Stimulated activated CD8-positive, alpha-beta memory T cell treated with anti-CD3 and anti-CD28 coated beads, Interleukin-4, amount 100 ng/mL, for 48 hours (primary cell): Measurements from ENCODE around the gene ORC3.
"Not testable (repeated sequence)": the region's sequence is repeated elsewhere in the genome, so short reads cannot be mapped to it uniquely, and the experiment has no call there.

Experiments used
- DNase-seq: peaks from one replicate; pipeline ENCODE4 v3.0.0-alpha.2; 2020

Gene ORC3

GRCh38 chr6:87661503-87661902 lies 71.6 kb downstream of the ORC3 start:
- no peak for DNase-seq

GRCh38 chr6:87663434-87663833 lies 73.5 kb downstream of the ORC3 start:
- no peak for DNase-seq

GRCh38 chr6:87664921-87665485 lies 75.1 kb downstream of the ORC3 start:
- DNase-seq = no peak

GRCh38 chr6:87667032-87667431 lies 77.1 kb downstream of the ORC3 start:
- no peak for DNase-seq

GRCh38 chr6:87668013-87668412 lies 78.1 kb downstream of the ORC3 start:
- DNase-seq = no peak

GRCh38 chr6:87669051-87669450 lies 79.1 kb downstream of the ORC3 start:
- DNase-seq = no peak

GRCh38 chr6:87670707-87671106 lies 80.8 kb downstream of the ORC3 start:
- no peak for DNase-seq

GRCh38 chr6:87671555-87672029 lies 81.7 kb downstream of the ORC3 start:
- no peak for DNase-seq

GRCh38 chr6:87672641-87673040 lies 82.7 kb downstream of the ORC3 start:
- DNase-seq = no peak

GRCh38 chr6:87673237-87673636 lies 83.3 kb downstream of the ORC3 start:
- DNase-seq = no peak

- no peak for DNase-seq
Observed at GRCh38 chr6:87674290-87674689, 84.4 kb downstream of the ORC3 start.

- DNase-seq = no peak
Observed at GRCh38 chr6:87675004-87675681, 85.2 kb downstream of the ORC3 start.

- DNase-seq = no peak
Observed at GRCh38 chr6:87682310-87682709, 92.4 kb downstream of the ORC3 start.

GRCh38 chr6:87683890-87684289 lies 94.0 kb downstream of the ORC3 start:
- DNase-seq = no peak

GRCh38 chr6:87684895-87685654 lies 95.1 kb downstream of the ORC3 start:
- DNase-seq = no peak

- DNase-seq = not testable (repeated sequence)
Observed at GRCh38 chr6:87686636-87687205, 96.8 kb downstream of the ORC3 start.

GRCh38 chr6:87687296-87687695 lies 97.4 kb downstream of the ORC3 start:
- no peak for DNase-seq

GRCh38 chr6:87687893-87688292 lies 98.0 kb downstream of the ORC3 start:
- DNase-seq = not testable (repeated sequence)

GRCh38 chr6:87690441-87690840 lies 100.5 kb downstream of the ORC3 start:
- DNase-seq = no peak

- no peak for DNase-seq
Observed at GRCh38 chr6:87692086-87692485, 102.2 kb downstream of the ORC3 start.

GRCh38 chr6:87696817-87697216 lies 106.9 kb downstream of the ORC3 start:
- DNase-seq = not testable (repeated sequence)

GRCh38 chr6:87697581-87698546 lies 107.9 kb downstream of the ORC3 start:
- DNase-seq = no peak
